RWPE2 (cell line): ENCODE measurements around the gene CALY.

ENCODE experiments used
- ATAC-seq: fragments of 200-7000 bp; cut with Tn5 transposase; 3 replicates; pipeline ENCODE4 v1.9.1; 2021; ENCODE audit warnings: low read depth
- DNase-seq: peaks from one replicate; pipeline ENCODE4 v3.0.0-alpha.2; 2020; ENCODE audit warnings: low spot score
- H3K27ac ChIP-seq: fragments of 450-650 bp; 2 replicates; pipeline ENCODE4 v1.5.1; 2017; ENCODE audit warnings: mild to moderate bottlenecking; ENCODE audit not compliant: poor library complexity, severe bottlenecking
- H3K27me3 ChIP-seq: fragments of 250-450 bp; sonication (Bioruptor Pico); 2 replicates; pipeline ENCODE4 v1.5.1; 2021; ENCODE audit warnings: mild to moderate bottlenecking, moderate library complexity; ENCODE audit not compliant: insufficient read depth, poor library complexity, severe bottlenecking
- H3K36me3 ChIP-seq: fragments of 250-450 bp; sonication (Bioruptor Pico); 2 replicates; pipeline ENCODE4 v1.5.1; 2020; ENCODE audit warnings: low read depth, mild to moderate bottlenecking, moderate library complexity
- H3K4me1 ChIP-seq: fragments of 250-450 bp; sonication (Bioruptor Pico); 2 replicates; pipeline ENCODE4 v1.5.1; 2021; ENCODE audit warnings: mild to moderate bottlenecking, moderate library complexity; ENCODE audit not compliant: insufficient read depth, poor library complexity, severe bottlenecking
- H3K4me3 ChIP-seq: fragments of 250-450 bp; sonication (Bioruptor Pico); 2 replicates; pipeline ENCODE4 v1.5.1; 2021; ENCODE audit warnings: mild to moderate bottlenecking, moderate library complexity; ENCODE audit not compliant: severe bottlenecking
- H3K9me3 ChIP-seq: fragments of 250-450 bp; sonication (Bioruptor Pico); 2 replicates; pipeline ENCODE4 v1.5.1; 2021; ENCODE audit warnings: mild to moderate bottlenecking, moderate library complexity; ENCODE audit not compliant: severe bottlenecking
- TF ChIP-seq, protein P1 (sequence below): fragments of 450-650 bp; IDR thresholded peaks from one replicate; pipeline ENCODE4 v1.5.1; 2017; ENCODE audit warnings: mild to moderate bottlenecking, moderate library complexity; ENCODE audit not compliant: poor library complexity, severe bottlenecking

The CALY gene

DNA sequence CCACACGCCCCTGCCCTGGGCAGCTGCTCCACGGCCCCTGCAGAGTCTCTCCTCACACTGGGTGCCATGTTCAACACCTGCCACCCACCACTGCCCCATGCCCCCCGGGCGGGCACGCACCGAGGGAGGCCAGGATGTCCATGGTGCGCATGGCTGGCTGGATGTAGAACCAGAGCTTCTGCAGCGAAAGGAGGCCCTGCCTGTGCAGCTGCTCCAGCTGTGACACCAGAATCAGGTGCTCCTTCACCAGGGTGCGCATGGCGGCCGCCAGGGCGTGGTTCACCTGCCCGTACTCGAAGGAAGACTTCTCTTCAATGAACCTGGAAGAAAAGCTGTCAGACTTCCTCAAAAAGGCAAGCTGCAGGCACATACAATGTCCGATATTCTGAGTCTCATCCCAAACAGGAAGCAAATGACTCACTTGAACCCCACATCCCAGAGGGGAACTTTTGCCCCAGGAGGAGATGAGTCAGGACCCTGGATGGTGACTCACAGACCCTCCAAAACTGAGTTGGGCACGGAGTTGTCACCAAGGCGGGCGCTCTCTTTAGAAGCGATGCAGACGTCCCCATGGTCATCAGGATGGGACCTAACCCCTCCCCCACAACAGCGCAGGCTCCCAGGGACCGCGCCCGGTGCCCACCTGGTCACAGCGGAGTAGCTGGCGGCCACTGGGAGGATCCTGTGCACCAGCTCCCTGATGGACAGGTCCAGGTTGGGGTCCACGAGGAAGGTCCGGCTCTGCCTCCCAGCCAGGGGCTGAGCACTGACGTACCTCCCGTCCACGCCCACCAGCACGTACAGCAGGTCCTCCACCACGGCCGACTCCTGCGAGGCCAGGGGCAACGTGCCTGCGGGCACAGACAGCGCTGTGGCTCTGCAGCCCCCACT is 43.5 kb downstream of the CALY start:
- no peaks in the 10 kb centered on the region for H3K27me3 ChIP-seq
- H3K36me3 ChIP-seq = peaks cover 68% of the 10 kb centered on the region
- TF ChIP-seq, protein P1, sequence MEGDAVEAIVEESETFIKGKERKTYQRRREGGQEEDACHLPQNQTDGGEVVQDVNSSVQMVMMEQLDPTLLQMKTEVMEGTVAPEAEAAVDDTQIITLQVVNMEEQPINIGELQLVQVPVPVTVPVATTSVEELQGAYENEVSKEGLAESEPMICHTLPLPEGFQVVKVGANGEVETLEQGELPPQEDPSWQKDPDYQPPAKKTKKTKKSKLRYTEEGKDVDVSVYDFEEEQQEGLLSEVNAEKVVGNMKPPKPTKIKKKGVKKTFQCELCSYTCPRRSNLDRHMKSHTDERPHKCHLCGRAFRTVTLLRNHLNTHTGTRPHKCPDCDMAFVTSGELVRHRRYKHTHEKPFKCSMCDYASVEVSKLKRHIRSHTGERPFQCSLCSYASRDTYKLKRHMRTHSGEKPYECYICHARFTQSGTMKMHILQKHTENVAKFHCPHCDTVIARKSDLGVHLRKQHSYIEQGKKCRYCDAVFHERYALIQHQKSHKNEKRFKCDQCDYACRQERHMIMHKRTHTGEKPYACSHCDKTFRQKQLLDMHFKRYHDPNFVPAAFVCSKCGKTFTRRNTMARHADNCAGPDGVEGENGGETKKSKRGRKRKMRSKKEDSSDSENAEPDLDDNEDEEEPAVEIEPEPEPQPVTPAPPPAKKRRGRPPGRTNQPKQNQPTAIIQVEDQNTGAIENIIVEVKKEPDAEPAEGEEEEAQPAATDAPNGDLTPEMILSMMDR = no peak
- H3K27ac ChIP-seq = peak overlapping the region; percentile 70
- DNase-seq = no peak
- no peaks in the 10 kb centered on the region for H3K9me3 ChIP-seq
- H3K4me1 ChIP-seq = peaks cover 14% of the 10 kb centered on the region
- H3K4me3 ChIP-seq = no peak overlapping the region
- ATAC-seq = peak; percentile 86

DNA sequence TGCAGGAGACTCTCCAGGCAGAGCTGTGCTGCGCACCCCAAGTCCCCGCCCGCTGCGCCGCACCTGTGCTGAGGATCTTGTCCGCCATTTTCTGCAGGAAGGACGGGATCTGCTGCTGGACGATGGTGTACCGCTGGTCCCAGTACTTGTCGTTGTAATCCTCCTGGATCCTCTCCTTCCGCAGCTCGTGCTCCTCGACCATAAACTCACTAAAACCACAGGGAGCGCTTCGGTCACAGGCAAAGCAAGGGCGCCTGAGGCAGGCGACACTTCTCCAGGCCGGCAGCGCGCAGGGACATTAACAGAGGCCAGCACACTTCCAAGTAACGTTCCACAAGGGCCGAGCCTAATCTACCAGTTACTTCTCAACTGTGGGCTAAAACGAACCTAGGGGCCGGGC is 46.9 kb downstream of the CALY start:
- Histone ChIP-seq H3K27me3 (no peaks in the 10 kb centered on the region), H3K4me1 (peaks cover 14% of the 10 kb centered on the region), H3K27ac (no peak overlapping the region), H3K4me3 (no peak overlapping the region), H3K36me3 (peaks cover 76% of the 10 kb centered on the region), H3K9me3 (no peaks in the 10 kb centered on the region)
- TF ChIP-seq, protein P1 = no peak
- no peak for ATAC-seq
- DNase-seq = no peak

DNA sequence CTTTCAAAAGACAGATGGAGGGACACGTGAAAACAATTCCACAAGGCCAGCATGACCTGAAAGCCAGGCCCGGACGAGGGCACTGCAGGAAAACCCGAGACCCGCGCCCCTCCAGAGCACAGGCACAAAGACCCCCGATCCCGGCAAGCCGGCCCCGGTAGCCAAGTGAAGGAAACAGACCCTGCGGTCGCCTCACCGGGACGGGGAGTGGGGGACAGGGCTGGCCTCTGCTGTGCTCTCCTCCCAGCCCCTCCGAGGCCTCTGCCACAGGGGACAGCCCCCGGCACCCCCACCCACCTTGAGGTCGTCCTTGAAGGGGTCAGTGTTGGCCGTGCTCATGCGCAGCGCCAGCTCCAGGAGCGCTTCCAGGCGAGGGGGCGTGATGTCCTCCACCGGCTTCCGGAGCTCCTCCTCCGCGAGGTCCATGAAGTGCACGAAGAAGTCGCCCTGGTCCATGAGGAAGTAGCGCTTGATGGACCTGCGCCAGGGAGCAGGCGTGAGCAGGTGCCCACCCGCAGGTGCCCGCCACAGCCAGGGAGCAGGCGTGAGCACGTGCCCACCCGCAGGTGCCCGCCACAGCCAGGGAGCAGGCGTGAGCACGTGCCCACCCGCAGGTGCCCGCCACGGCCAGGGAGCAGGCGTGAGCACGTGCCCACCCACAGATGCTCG is 48.7 kb downstream of the CALY start:
- DNase-seq = no peak
- no peaks in the 10 kb centered on the region for H3K9me3 ChIP-seq
- TF ChIP-seq, protein P1 = no peak
- H3K4me1 ChIP-seq = peaks cover 6% of the 10 kb centered on the region
- H3K27me3 ChIP-seq = no peaks in the 10 kb centered on the region
- no peak overlapping the region for H3K4me3 ChIP-seq
- no peak overlapping the region for H3K27ac ChIP-seq
- peaks cover 77% of the 10 kb centered on the region for H3K36me3 ChIP-seq
- ATAC-seq = no peak

DNA sequence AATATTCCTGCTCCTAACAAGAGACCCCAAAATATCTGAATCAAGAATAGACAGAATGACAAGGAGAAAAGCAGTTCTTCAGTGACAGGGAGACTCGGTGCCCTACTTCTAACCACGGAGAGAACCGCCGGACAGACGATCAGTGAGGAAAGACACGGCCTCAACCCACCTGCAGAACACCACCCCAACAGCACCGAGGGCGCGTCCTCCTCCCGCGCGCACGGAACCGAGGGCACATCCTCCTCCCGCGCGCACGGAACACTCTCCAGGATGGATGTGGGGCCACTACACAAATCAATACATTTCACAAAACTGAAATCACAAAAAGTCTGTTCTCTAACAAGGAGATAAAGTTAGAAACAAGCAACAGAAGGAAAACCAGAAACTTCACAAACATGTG is 50.3 kb downstream of the CALY start:
- Histone ChIP-seq H3K4me1 (no peaks in the 10 kb centered on the region), H3K4me3 (no peak overlapping the region), H3K36me3 (peaks cover 83% of the 10 kb centered on the region), H3K27me3 (no peaks in the 10 kb centered on the region), H3K27ac (no peak overlapping the region), H3K9me3 (no peaks in the 10 kb centered on the region)
- TF ChIP-seq, protein P1 = no peak
- no peak for ATAC-seq
- no peak for DNase-seq

DNA sequence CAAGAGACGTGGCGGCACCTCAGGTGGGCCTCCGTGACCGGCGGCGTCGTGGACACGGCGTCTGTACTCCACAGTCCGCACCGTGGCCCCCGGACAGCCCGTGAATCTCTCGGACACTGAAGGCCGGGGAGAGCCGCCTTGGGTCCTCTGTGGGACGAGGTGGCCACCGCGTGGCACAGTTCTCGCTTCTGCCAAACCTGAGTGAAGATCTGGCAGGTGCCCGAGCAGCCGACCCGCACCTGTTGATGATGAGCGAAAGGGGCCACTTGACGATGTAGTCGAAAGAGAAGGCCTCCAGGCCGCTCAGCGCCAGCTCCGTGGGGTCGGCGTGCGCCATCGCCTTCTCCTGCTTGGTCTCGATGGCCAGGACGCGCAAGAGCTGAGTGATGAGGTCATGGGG is 51.5 kb downstream of the CALY start:
- no peaks in the 10 kb centered on the region for H3K27me3 ChIP-seq
- no peak overlapping the region for H3K27ac ChIP-seq
- no peaks in the 10 kb centered on the region for H3K9me3 ChIP-seq
- no peak overlapping the region for H3K4me3 ChIP-seq
- no peak for ATAC-seq
- no peak for DNase-seq
- peaks cover 80% of the 10 kb centered on the region for H3K36me3 ChIP-seq
- TF ChIP-seq, protein P1 = no peak
- no peaks in the 10 kb centered on the region for H3K4me1 ChIP-seq
